NOMO-1 (cell line): ENCODE measurements around the gene FAM200C.

Source experiments
- DNase-seq, 2 experiments: peaks; one replicate each; lab custom pipeline; 2025; ENCODE audit not compliant: unreplicated experiment in 2 of 2; lab: John Stamatoyannopoulos, UW

Gene FAM200C

GRCh38 chr5:160369990-160370712 is 29.7 kb downstream of the FAM200C start, which contains the start of gene C1QTNF2:
TSS of gene C1QTNF2 (minus strand) at chr5:160370626. CDS start at chr5:160355011, 15,615 bp downstream.
- peak; percentile 31 to 61 for DNase-seq

- DNase-seq = no peak
Observed at GRCh38 chr5:160367885-160368284, 32.0 kb downstream of the FAM200C start.

- DNase-seq = no peak
Observed at GRCh38 chr5:160367261-160367660, 32.6 kb downstream of the FAM200C start.

GRCh38 chr5:160366230-160366629 is 33.6 kb downstream of the FAM200C start:
- DNase-seq = no peak

GRCh38 chr5:160363660-160364395 is 36.0 kb downstream of the FAM200C start:
- no peak for DNase-seq

- DNase-seq = no peak
Observed at GRCh38 chr5:160363211-160363610, 36.6 kb downstream of the FAM200C start.

- no peak for DNase-seq
Observed at GRCh38 chr5:160361624-160362228, 38.1 kb downstream of the FAM200C start.

- DNase-seq = no peak
Observed at GRCh38 chr5:160360310-160360709, 39.5 kb downstream of the FAM200C start.

- no peak for DNase-seq
Observed at GRCh38 chr5:160359816-160360215, 40.0 kb downstream of the FAM200C start.

- no peak for DNase-seq
Observed at GRCh38 chr5:160359242-160359641, 40.6 kb downstream of the FAM200C start.

GRCh38 chr5:160357861-160358411 is 41.9 kb downstream of the FAM200C start:
- DNase-seq = no peak

- no peak for DNase-seq
Observed at GRCh38 chr5:160357394-160357793, 42.5 kb downstream of the FAM200C start.

GRCh38 chr5:160356550-160357347 is 43.1 kb downstream of the FAM200C start:
- DNase-seq = no peak

- DNase-seq = no peak
Observed at GRCh38 chr5:160354666-160355065, 45.2 kb downstream of the FAM200C start.

- DNase-seq = no peak
Observed at GRCh38 chr5:160353379-160353778, 46.5 kb downstream of the FAM200C start.

GRCh38 chr5:160352308-160352707 is 47.5 kb downstream of the FAM200C start:
- no peak for DNase-seq

- DNase-seq = no peak
Observed at GRCh38 chr5:160349935-160350303, 49.9 kb downstream of the FAM200C start.

- no peak for DNase-seq
Observed at GRCh38 chr5:160349249-160349934, 50.5 kb downstream of the FAM200C start.

GRCh38 chr5:160348080-160348479 is 51.8 kb downstream of the FAM200C start:
- no peak for DNase-seq

GRCh38 chr5:160347448-160347847 is 52.4 kb downstream of the FAM200C start:
- DNase-seq = no peak
